CD14-positive monocyte (primary cell): ENCODE measurements around the gene PHLPP1. TPM values are rescaled to one million over a fixed set of nuclear protein-coding genes. Genes with fewer than 3 reads are reported as not detected.

ENCODE experiments used
- DNase-seq, 3 donors: peaks; one replicate each; pipeline ENCODE4 v3.0.0-alpha.2; 2011 to 2022
- H2AFZ ChIP-seq: 2 replicates; pipeline ENCODE4 v1.6.0; 2012; ENCODE audit warnings: mild to moderate bottlenecking, low read depth, low read length, inconsistent platforms; ENCODE audit not compliant: insufficient read depth, poor library complexity, severe bottlenecking
- H3K27ac ChIP-seq, 2 donors: 1 replicate in 1 of 2; 2 replicates in 1 of 2; pipeline ENCODE4 v1.5.1; 2012 to 2013; ENCODE audit warnings: low read length in 2 of 2, control low read depth in 1 of 2, inconsistent platforms in 1 of 2, low read depth in 1 of 2, mild to moderate bottlenecking in 1 of 2
- H3K27me3 ChIP-seq, 2 donors: one replicate each; pipeline versions ENCODE4 v1.6.0 to v1.6.1; 2011 to 2013; ENCODE audit warnings: low read length in 2 of 2; ENCODE audit not compliant: control insufficient read depth in 2 of 2, insufficient read depth in 2 of 2
- H3K36me3 ChIP-seq, 2 donors: replicated peaks in 1 of 2; 1 replicate in 1 of 2; 2 replicates in 1 of 2; pipeline versions ENCODE4 v1.5.1 to v1.6.1; 2012 to 2013; ENCODE audit warnings: low read length in 2 of 2, control low read depth in 1 of 2, inconsistent platforms in 1 of 2, mild to moderate bottlenecking in 1 of 2; ENCODE audit not compliant: insufficient read depth in 2 of 2, control insufficient read depth in 1 of 2
- H3K4me1 ChIP-seq, 2 donors: 1 replicate in 1 of 2; 2 replicates in 1 of 2; pipeline versions ENCODE4 v1.5.1 to v1.6.1; 2012 to 2013; ENCODE audit warnings: low read length in 2 of 2, control low read depth in 1 of 2, inconsistent platforms in 1 of 2, mild to moderate bottlenecking in 1 of 2, moderate library complexity in 1 of 2; ENCODE audit not compliant: insufficient read depth in 2 of 2, control insufficient read depth in 1 of 2
- H3K4me2 ChIP-seq: replicated peaks from 2 replicates; pipeline ENCODE3; 2012; ENCODE audit warnings: low read length, moderate library complexity, mild to moderate bottlenecking; ENCODE audit not compliant: poor library complexity, severe bottlenecking; ENCODE audit errors: extremely low read depth
- H3K4me3 ChIP-seq, 3 experiments: fragments of 200-600 bp in 1 of 3; sonication (generic) in 1 of 3; replicated peaks in 1 of 3; 1 replicate in 2 of 3; 2 replicates in 1 of 3; pipeline ENCODE4 v1.5.1; 2011 to 2013; ENCODE audit warnings: low read length in 3 of 3, mild to moderate bottlenecking in 3 of 3, control low read depth in 2 of 3, low read depth in 2 of 3, inconsistent platforms in 1 of 3, moderate library complexity in 1 of 3
- H3K79me2 ChIP-seq: 2 replicates; pipeline ENCODE4 v1.6.0; 2012; ENCODE audit warnings: mild to moderate bottlenecking, control low read depth, inconsistent platforms, low read length, moderate library complexity; ENCODE audit not compliant: insufficient read depth
- H3K9ac ChIP-seq: 2 replicates; pipeline ENCODE4 v1.6.0; 2017; ENCODE audit warnings: low read length, mild to moderate bottlenecking; ENCODE audit not compliant: insufficient read depth, poor library complexity, severe bottlenecking
- H3K9me3 ChIP-seq, 2 donors: replicated peaks in 1 of 2; 1 replicate in 1 of 2; 2 replicates in 1 of 2; pipeline versions ENCODE4 v1.5.1 to v1.6.1; 2012 to 2013; ENCODE audit warnings: low read length in 2 of 2, control low read depth in 1 of 2; ENCODE audit not compliant: control insufficient read depth in 1 of 2, insufficient read depth in 1 of 2
- H4K20me1 ChIP-seq: 2 replicates; pipeline ENCODE4 v1.6.0; 2012; ENCODE audit warnings: mild to moderate bottlenecking, low read length, control low read depth, moderate library complexity; ENCODE audit not compliant: insufficient read depth
- H3K27ac Mint-ChIP-seq, 7 donors: one replicate each; pipeline ENCODE4 v1.8.0; 2020; ENCODE audit warnings: mild to moderate bottlenecking in 7 of 7, mixed read lengths in 7 of 7, moderate library complexity in 6 of 7, inconsistent platforms in 2 of 7
- H3K27me3 Mint-ChIP-seq, 3 donors: one replicate each; pipeline ENCODE4 v1.8.0; 2021 to 2022; ENCODE audit warnings: low read depth in 3 of 3, mild to moderate bottlenecking in 3 of 3, mixed read lengths in 3 of 3, moderate library complexity in 3 of 3, inconsistent platforms in 1 of 3
- H3K36me3 Mint-ChIP-seq, 2 donors: one replicate each; pipeline ENCODE4 v1.8.0; 2020; ENCODE audit warnings: mixed read lengths in 2 of 2, inconsistent platforms in 1 of 2, mild to moderate bottlenecking in 1 of 2
- H3K4me1 Mint-ChIP-seq: one replicate; pipeline ENCODE4 v1.8.0; 2020; ENCODE audit warnings: mild to moderate bottlenecking, mixed read lengths
- H3K4me3 Mint-ChIP-seq, 2 donors: one replicate each; pipeline ENCODE4 v1.8.0; 2020; ENCODE audit warnings: mild to moderate bottlenecking in 2 of 2, mixed read lengths in 2 of 2, moderate library complexity in 1 of 2
- H3K9me3 Mint-ChIP-seq, 7 donors: one replicate each; pipeline ENCODE4 v1.8.0; 2020 to 2022; ENCODE audit warnings: mixed read lengths in 7 of 7, mild to moderate bottlenecking in 6 of 7, moderate library complexity in 6 of 7, inconsistent platforms in 2 of 7
- WGBS: methylation state at CpG from one replicate; pipeline ENCODE4 v1.1.5; 2013; ENCODE audit warnings: missing lambda C conversion rate; ENCODE audit not compliant: insufficient coverage; 5-methylcytosine and 5-hydroxymethylcytosine counted together
- intact Hi-C, 2 donors: fragments of 100-400 bp; cut with micrococcal nuclease; formaldehyde crosslinking; loops; one replicate each; pipeline versions ENCODE4 v1.15.0 to v1.15.1; 2023
- polyA plus RNA-seq, 3 donors: library from polyadenylated mRNA; depleted of rRNA in 1 of 3; unstranded in 2 of 3; stranded (reverse) in 1 of 3; fragments of 300-500 nt in 2 of 3; fragments of >200 nt in 1 of 3; fragmentation: Illumina TruSeq in 2 of 3; gene quantifications; 1 replicate in 2 of 3; 2 replicates in 1 of 3; pipeline ENCODE4 v1.2.3, GENCODE V29; 2012 to 2021
- TF ChIP-seq, protein P1 (sequence below): fragments of 200-600 bp; IDR thresholded peaks from one replicate; pipeline ENCODE4 v1.8.0; 2022; ENCODE audit warnings: antibody characterized with exemption, mild to moderate bottlenecking

Gene PHLPP1
- polyA plus RNA-seq, 3 donors = 0.04 to 2.0 (median 0.55) TPM

- Mint-ChIP-seq H3K36me3 (no peaks in the 10 kb centered on the region), H3K4me1 (peaks cover 14% of the 10 kb centered on the region), H3K4me3 (no peak overlapping the region), H3K27ac (no peak overlapping the region), H3K9me3 (peaks cover 0 to 7% (median 2%) of the 10 kb centered on the region in 7 donors), H3K27me3 (peaks cover 0 to 3% (median 3%) of the 10 kb centered on the region in 3 donors)
- no peak overlapping the region for H3K4me3 ChIP-seq
- H3K27ac ChIP-seq = no peak overlapping the region
- H3K9me3 ChIP-seq = no peaks in the 10 kb centered on the region
- no peak overlapping the region for H3K9ac ChIP-seq
- TF ChIP-seq, protein P1, sequence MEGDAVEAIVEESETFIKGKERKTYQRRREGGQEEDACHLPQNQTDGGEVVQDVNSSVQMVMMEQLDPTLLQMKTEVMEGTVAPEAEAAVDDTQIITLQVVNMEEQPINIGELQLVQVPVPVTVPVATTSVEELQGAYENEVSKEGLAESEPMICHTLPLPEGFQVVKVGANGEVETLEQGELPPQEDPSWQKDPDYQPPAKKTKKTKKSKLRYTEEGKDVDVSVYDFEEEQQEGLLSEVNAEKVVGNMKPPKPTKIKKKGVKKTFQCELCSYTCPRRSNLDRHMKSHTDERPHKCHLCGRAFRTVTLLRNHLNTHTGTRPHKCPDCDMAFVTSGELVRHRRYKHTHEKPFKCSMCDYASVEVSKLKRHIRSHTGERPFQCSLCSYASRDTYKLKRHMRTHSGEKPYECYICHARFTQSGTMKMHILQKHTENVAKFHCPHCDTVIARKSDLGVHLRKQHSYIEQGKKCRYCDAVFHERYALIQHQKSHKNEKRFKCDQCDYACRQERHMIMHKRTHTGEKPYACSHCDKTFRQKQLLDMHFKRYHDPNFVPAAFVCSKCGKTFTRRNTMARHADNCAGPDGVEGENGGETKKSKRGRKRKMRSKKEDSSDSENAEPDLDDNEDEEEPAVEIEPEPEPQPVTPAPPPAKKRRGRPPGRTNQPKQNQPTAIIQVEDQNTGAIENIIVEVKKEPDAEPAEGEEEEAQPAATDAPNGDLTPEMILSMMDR = no peak
- H3K4me2 ChIP-seq = no peak overlapping the region
- peaks cover 12% of the 10 kb centered on the region in 2 donors for H3K4me1 ChIP-seq
- H4K20me1 ChIP-seq = no peaks in the 10 kb centered on the region
- H3K79me2 ChIP-seq = no peaks in the 10 kb centered on the region
- no peak overlapping the region for H2AFZ ChIP-seq
- no peaks in the 10 kb centered on the region for H3K27me3 ChIP-seq
- DNase-seq = no peak
- intact Hi-C loops = loop anchor here (10.0 kb wide), 2 partner anchors 272 to 352 kb away; partner anchors contain the start of gene PHLPP1 (in 1 of the 2)
- H3K36me3 ChIP-seq = no peaks in the 10 kb centered on the region
- no CpG with 5 or more reads among the region's 2 CpGs for WGBS
Measured at GRCh38 chr18:62986490-62986889, 271.1 kb downstream of the PHLPP1 start.

DNA sequence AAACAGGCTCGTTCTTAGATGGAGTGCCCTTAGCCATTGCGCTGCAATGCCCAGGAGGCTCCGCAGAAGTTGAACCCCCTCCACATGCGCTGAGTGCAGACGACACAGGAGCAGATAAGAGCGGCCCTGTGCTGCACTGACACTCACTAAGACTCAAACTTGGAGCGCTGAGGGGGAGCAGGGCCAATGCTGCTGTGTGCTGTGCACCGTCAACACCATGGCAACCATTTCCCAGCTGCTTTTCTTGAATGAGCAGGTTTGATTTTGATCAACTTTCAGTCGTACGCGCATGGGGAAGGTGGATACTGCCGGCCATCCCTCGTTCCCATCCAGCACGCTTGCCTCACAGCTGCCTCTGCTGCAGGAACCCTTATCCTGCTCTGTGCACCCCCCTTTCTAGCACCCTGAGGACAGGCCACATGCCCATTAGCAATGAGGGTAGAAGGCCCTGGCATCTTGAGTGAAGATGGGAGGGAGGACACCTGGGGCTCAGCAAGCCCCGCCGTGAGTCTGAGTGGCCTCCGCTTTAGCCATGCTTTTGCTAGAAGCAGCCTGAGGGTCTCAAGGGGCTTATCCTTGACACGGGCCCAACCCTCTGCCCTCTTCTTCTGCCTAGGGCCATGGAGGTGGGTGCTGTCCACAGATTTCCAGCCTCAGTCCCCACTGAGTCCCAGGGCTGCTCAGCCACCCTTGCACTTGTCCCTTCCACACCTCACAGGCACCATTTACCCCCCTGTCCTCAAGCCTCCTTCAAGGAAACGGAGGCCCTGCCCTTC lies 271.9 kb downstream of the PHLPP1 start:
- Histone ChIP-seq H2AFZ (no peak overlapping the region), H3K9me3 (no peaks in the 10 kb centered on the region), H3K4me3 (no peak overlapping the region), H3K27ac (no peak overlapping the region), H3K4me2 (no peak overlapping the region), H3K9ac (no peak overlapping the region), H4K20me1 (no peaks in the 10 kb centered on the region), H3K79me2 (no peaks in the 10 kb centered on the region), H3K4me1 (peaks cover 4 to 5% of the 10 kb centered on the region in 2 donors), H3K36me3 (no peaks in the 10 kb centered on the region), H3K27me3 (no peaks in the 10 kb centered on the region)
- intact Hi-C loops = loop anchor here (10.0 kb wide), 2 partner anchors 272 to 352 kb away; partner anchors contain the start of gene PHLPP1 (in 1 of the 2)
- 91% methylated on average over 17 of the region's 19 CpGs for WGBS
- no peak for DNase-seq
- Mint-ChIP-seq H3K27me3 (peaks cover 1 to 5% (median 3%) of the 10 kb centered on the region in 3 donors), H3K36me3 (no peaks in the 10 kb centered on the region), H3K27ac (peak overlapping the region in 1 of 7 donors; percentile 12), H3K4me1 (peaks cover 6% of the 10 kb centered on the region), H3K4me3 (no peak overlapping the region), H3K9me3 (peaks cover 0 to 10% (median 2%) of the 10 kb centered on the region in 7 donors)
- TF ChIP-seq, protein P1 = no peak
